Measurements from ENCODE around the gene ARHGAP5.
A peak's percentile ranks its signal among the peaks of the same experiment; 100 is the strongest.

Gene ARHGAP5

DNA sequence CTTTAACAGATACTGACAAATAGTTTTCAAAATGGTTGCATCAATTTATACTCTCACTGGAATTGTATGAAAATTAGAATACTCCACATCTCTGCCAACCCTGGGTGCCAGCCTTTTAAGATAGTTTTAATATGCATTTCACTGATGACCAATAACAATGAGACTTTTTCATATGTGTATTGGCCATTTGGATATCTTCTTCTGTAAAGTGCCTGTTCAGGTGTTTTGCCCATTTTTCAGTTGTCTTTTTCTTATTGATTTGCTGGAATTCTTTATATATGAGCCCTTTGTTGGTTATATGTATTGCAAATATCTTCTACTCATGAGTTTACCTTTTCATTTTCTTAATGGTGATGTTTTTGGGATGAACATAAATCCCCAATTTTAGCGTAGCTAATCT lies 108.0 kb downstream of the ARHGAP5 start:
- no peak for DNase-seq

DNA sequence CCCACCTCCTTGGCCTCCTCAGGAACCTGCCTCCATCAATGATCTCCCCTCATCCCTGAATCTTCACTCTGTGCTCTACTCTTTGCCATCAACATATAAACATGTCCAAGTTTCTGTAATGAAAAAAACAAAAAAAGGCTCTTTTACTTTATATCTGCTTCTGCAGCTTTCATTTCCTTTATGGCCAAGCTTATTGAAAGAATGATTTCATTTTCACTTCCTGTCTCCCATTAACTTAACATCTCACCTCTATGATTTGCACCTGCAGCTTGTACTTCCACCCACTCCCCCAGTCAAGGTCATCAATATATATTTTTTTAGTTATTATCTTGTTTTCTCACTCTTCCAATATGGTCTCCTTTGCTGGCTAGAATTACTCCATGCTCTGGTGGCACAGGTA lies 109.1 kb downstream of the ARHGAP5 start:
- no peak for DNase-seq

DNA sequence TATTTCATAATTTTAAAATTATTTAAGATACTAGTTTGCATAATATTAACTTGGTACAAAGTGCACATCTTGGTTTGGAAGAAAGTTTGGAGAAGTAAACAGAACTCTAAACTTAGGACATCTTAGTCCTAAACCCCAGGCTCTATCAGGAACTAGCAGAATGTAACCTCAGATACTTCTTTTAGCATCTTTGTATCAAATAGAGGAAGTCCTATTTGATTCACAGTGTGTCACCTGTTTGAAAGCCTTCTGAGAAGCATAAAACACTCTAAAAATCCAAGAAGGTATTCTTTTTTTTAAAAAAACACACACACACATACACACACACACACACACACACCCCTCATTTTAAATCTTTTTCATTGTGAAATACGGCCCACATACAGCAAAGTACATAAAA lies 112.7 kb downstream of the ARHGAP5 start:
- no peak for DNase-seq

GRCh38 chr14:32190673-32191072 lies 113.6 kb downstream of the ARHGAP5 start:
- DNase-seq = no peak

GRCh38 chr14:32192712-32193373 lies 115.7 kb downstream of the ARHGAP5 start:
- DNase-seq = no peak

GRCh38 chr14:32193532-32193931 lies 116.4 kb downstream of the ARHGAP5 start:
- DNase-seq = no peak

DNA sequence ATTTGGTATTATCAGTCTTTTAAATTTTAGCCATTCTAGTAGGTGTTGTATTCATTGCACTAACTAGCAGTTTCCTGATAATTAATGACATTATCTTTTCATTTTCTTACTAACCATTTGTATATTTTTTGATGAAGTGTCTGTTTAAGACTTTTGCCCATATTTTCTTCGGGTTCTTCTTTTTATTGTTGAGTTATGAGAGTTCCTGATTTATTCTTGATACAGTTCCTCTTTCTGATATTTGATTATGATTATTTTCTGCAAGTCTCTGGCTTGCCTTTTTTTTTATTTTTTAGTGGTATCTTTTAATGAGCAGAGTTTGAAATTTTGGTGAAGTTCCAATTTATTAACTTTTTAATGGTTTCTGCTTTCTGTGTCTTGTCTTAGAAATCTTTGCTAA lies 118.5 kb downstream of the ARHGAP5 start:
- no peak for DNase-seq

DNA sequence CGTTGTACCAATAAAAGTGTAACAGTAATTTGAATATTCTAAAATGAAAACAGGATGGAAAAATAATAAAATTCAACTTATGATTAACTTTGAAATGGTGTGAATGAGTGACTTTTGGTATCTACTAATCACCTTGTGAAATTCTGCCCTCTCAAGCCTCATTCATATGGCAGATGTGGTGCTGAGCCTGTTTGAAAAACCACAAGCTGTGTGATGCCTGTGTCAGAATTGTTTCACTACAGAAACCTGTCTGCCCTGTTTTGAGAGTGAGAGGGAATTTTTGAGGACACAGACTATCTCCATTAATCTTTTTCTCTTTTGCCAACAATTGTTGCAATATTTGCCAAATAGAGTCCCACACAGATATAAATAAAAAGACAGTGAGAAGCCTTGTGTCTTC lies 120.8 kb downstream of the ARHGAP5 start:
- no peak for DNase-seq

GRCh38 chr14:32200368-32201192 lies 123.5 kb downstream of the ARHGAP5 start:
- no peak for DNase-seq

DNA sequence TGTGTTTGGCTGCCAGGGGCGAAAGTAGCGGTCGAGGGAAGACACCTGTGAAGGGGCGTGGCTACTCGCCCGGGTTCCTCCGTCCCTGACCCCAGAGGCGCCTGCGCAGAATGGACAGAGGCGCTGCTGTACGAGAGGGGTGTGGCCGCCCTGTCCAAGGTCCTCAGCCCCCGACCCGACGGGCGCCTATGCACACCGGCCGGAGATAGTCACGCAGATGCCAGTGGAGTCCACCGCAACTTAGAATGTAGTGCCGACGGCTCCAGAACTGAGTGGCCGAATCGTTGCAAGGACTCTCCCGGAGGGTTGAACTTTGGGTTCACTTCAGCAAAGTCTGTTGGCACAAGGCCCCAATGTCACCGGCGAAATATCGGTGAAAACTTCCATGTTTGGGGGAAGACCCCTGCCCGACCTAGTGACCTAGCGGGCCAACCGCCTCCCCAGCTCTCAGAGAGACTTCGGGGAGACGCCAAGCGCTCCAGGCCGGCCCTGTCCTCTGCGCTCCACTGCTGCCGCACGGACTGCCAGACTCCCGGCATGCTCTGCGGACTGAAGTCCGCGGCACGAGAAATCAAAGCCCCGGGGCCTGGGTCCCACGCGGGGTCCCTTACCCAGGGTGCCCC lies 124.2 kb downstream of the ARHGAP5 start:
- peak; percentile 72 for DNase-seq

DNA sequence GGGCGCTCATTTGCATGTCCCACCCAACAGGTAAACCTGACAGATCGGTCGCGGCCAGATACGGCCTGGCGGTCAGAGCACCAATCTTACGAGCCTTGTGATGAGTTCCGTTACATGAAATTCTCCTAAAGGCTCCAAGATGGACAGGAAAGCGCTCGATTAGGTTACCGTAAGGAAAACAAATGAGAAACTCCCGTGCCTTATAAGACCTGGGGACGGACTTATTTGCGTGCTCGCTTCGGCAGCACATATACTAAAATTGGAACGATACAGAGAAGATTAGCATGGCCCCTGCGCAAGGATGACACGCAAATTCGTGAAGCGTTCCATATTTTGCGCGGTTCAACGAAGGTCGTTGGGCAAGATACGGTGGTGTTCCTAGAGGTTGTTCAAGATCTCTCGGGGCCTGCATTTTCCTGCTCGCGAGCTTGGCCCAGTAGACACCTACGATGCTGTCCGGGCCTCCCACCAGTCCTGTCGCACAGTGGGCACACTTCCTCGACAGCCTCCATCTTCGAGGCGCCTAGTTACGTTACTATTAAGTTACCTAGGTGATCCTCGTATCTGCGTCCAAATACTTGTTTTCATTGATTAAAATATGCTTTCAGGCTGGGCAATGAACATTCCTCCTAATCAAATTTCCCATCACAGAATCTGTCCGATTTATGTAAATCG lies 124.8 kb downstream of the ARHGAP5 start, which contains the start of gene RNU6-7:
Gene RNU6-7 (plus strand): TSS at position 230 of the 675 bp plus-strand sequence.
- no peak for DNase-seq

- no peak for DNase-seq
These were observed 125.4 kb downstream of the ARHGAP5 start for GRCh38 chr14:32202491-32202997.

- peak; percentile 86 for DNase-seq
These were observed 126.1 kb downstream of the ARHGAP5 start, which contains the start of gene RNU6-8 for GRCh38 chr14:32202998-32203882. Gene RNU6-8 (minus strand): TSS chr14:32203269.

DNA sequence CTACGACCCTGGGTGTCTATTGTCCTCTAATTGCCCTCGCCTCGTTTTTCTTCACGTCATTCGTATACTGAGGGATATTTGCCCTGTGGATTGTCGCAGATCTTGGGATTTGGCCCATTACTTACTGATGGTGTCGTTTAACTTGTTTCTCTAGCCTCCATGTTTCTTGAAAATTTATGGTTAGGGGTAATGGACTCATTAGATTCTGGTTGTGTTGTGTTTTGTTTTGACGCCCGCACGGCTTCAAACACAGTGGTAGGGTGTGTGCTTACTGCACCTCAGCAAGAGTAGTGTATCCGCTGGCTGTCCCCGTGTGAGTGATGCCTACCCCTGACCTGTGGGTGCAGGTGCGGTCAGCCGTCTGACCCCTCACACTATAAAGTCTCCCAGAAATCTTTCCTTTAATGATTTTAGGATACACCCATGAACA lies 126.8 kb downstream of the ARHGAP5 start:
- DNase-seq = peak; percentile 22

DNA sequence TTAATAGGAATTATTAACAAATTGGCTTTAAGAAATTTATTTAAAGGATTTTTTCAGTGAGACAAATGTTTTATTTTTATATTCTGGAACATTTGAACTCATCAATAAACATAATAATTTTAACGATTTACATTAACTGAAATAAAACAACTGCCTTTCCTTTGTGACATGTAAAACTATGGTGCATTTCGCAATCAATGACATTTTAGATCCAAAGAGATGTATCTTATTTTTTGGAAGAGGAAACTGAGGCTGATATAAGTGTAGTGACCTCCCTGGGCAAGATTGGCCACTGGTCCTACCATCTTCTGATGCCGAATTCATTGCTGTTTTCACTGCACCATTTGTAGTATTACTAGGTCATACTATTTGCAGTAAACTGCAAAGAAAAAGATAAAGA lies 128.4 kb downstream of the ARHGAP5 start:
- DNase-seq = no peak

- DNase-seq = no peak
These were observed 128.9 kb downstream of the ARHGAP5 start for GRCh38 chr14:32205984-32206383.

DNA sequence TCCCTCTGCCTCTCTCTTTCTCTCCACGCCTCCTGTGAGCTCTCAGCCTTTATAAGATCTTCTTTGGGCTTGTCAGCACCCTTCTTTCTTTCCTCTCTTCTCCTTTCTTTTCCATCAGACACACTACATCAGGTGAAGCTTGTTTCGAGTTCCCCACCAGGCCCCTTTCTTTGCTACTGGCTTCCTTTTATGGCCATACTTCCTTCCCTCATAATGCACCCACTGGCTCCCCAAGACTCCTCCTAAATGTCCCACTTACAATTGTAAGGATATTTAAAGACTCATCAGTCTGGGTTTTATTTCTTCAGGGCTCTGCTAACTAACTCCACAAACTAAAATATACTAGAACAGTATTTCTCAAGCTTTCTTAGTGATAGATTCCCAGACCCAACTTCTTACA lies 129.4 kb downstream of the ARHGAP5 start:
- no peak for DNase-seq

DNA sequence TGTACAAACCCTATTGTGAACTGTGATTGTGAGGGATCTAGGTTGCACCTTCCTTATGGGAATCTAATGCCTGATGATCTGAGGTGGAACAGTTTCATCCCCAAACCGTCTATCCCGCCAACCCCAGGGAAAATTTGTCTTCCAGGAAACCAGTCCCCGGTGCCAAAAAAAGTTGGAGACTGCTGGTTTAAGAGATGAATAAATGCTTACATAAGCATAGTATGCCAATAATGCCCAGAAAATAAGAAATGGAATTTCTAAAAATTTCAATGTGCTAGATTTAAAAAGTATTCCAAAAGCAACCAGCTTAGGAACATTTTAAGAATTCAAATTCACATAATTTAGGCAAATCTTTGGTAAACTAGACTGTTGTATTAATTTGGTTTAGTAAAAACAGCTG lies 131.4 kb downstream of the ARHGAP5 start:
- DNase-seq = no peak
